Endodermal cell (in vitro differentiated cells): Measurements from ENCODE around the gene HOTAIR. TPM values are rescaled to one million over a fixed set of nuclear protein-coding genes. Genes with fewer than 3 reads are reported as not detected.

Experiments
- DNase-seq: peaks from one replicate; pipeline ENCODE4 v3.0.0-alpha.2; 2017
- H3K27ac ChIP-seq: 2 replicates; pipeline ENCODE4 v1.5.1; 2013; ENCODE audit warnings: mild to moderate bottlenecking, low read depth, low read length, moderate library complexity
- H3K27me3 ChIP-seq: 2 replicates; pipeline ENCODE4 v1.6.1; 2013; ENCODE audit warnings: mild to moderate bottlenecking, low read length, moderate library complexity; ENCODE audit not compliant: insufficient read depth, control insufficient read depth, poor library complexity, severe bottlenecking
- H3K36me3 ChIP-seq: 2 replicates; pipeline ENCODE4 v1.7.0; 2013; ENCODE audit warnings: mild to moderate bottlenecking, low read length, moderate library complexity; ENCODE audit not compliant: control insufficient read depth, insufficient read depth
- H3K4me1 ChIP-seq: one replicate; pipeline ENCODE4 v1.7.0; 2013; ENCODE audit warnings: low read length; ENCODE audit not compliant: control insufficient read depth, insufficient read depth
- H3K4me3 ChIP-seq: 2 replicates; pipeline ENCODE4 v1.5.1; 2013; ENCODE audit warnings: mild to moderate bottlenecking, low read length, moderate library complexity
- H3K9ac ChIP-seq: 2 replicates; pipeline ENCODE4 v1.6.1; 2013; ENCODE audit warnings: mild to moderate bottlenecking, low read length, moderate library complexity; ENCODE audit not compliant: poor library complexity, severe bottlenecking; ENCODE audit errors: extremely low read depth
- H3K9me3 ChIP-seq: 2 replicates; pipeline ENCODE4 v1.6.1; 2013; ENCODE audit warnings: mild to moderate bottlenecking, low read length, moderate library complexity; ENCODE audit not compliant: control insufficient read depth
- H3K27ac Mint-ChIP-seq: 2 replicates; pipeline ENCODE4 v1.8.0; 2020; ENCODE audit warnings: mixed read lengths
- H3K27me3 Mint-ChIP-seq: 2 replicates; pipeline ENCODE4 v1.8.0; 2021; ENCODE audit warnings: mild to moderate bottlenecking, mixed read lengths; ENCODE audit not compliant: insufficient read depth
- H3K36me3 Mint-ChIP-seq: 2 replicates; pipeline ENCODE4 v1.8.0; 2020; ENCODE audit warnings: low read depth, mixed read lengths
- H3K4me1 Mint-ChIP-seq: 2 replicates; pipeline ENCODE4 v1.8.0; 2020; ENCODE audit warnings: mixed read lengths
- H3K4me3 Mint-ChIP-seq: 2 replicates; pipeline ENCODE4 v1.8.0; 2020; ENCODE audit warnings: mild to moderate bottlenecking, moderate library complexity, mixed read lengths
- H3K9me3 Mint-ChIP-seq: 2 replicates; pipeline ENCODE4 v1.8.0; 2020; ENCODE audit warnings: mild to moderate bottlenecking, mixed read lengths
- CTCF ChIP-seq: fragments of 200-600 bp; sonication (generic); conservative IDR thresholded peaks from 2 replicates; pipeline ENCODE4 v1.5.0; 2021; ENCODE audit warnings: antibody characterized with exemption, mild to moderate bottlenecking
- WGBS, 2 experiments: methylation state at CpG; one replicate each; pipeline versions ENCODE4 v1.1.5 to v1.1.7; 2013; ENCODE audit warnings: missing lambda C conversion rate in 2 of 2, mixed read lengths in 1 of 2; ENCODE audit not compliant: insufficient coverage in 1 of 2, insufficient read length in 1 of 2; 5-methylcytosine and 5-hydroxymethylcytosine counted together
- total RNA-seq, 2 donors: library from RNA; stranded (reverse); fragmentation: NEBNext Ultra II Directional in 1 of 2; extraction: Animal tissue kit (Norgen Biotek cat#: 25700) in 1 of 2; gene quantifications; 2 replicates in 1 of 2; 3 replicates in 1 of 2; pipeline ENCODE4 v1.2.1, GENCODE V29; 2021

The HOTAIR gene
- total RNA-seq, 2 donors from 2014 or later = not detected

DNA sequence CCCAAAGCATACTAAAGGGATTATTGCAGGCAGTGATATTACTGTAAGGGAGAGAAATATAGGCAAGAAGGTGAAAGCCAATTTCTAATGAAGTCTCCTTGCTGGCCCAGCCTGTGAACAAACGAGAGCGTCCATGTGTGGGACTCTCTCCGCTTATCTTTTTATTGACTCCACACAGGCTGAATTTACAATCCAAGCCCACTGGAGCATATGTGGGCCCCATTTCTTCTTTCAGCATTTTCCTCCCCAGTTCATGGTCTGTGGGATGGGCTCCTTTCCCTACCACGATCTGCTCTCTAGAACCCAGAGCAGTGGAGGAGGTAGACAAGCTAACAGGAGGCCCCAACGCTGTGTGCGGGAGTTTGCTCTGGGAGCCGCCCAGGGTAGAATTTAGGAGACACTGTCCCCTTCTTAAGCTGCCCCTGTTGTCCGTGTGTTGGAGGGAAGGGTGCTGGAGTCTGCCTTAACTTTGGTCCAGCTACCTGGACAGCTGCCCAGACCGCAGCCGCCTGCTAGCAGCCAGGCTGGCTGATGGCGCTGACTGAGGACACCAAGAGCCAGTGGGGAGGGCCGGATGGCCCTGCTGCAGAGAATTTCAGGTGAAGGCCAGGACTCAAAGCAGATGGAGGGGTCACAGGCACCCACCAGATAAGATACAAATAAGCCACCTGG is 5.0 kb downstream of the HOTAIR start:
- H3K36me3 ChIP-seq = no peaks in the 10 kb centered on the region
- H3K9me3 ChIP-seq = no peaks in the 10 kb centered on the region
- no peaks in the 10 kb centered on the region for H3K36me3 Mint-ChIP-seq
- H3K4me3 ChIP-seq = no peak overlapping the region
- H3K4me3 Mint-ChIP-seq = no peak overlapping the region
- no peak for TF ChIP-seq CTCF
- peaks cover 100% of the 10 kb centered on the region for H3K27me3 Mint-ChIP-seq
- H3K27ac ChIP-seq = no peak overlapping the region
- no peak for DNase-seq
- peaks cover 13% of the 10 kb centered on the region for H3K4me1 Mint-ChIP-seq
- H3K4me1 ChIP-seq = no peaks in the 10 kb centered on the region
- H3K9ac ChIP-seq = no peak overlapping the region
- H3K27ac Mint-ChIP-seq = no peak overlapping the region
- 42 to 44% methylated on average over 3 to 12 of the region's 12 CpGs for WGBS, 2 experiments
- H3K27me3 ChIP-seq = peaks cover 100% of the 10 kb centered on the region
- peaks cover 9% of the 10 kb centered on the region for H3K9me3 Mint-ChIP-seq

DNA sequence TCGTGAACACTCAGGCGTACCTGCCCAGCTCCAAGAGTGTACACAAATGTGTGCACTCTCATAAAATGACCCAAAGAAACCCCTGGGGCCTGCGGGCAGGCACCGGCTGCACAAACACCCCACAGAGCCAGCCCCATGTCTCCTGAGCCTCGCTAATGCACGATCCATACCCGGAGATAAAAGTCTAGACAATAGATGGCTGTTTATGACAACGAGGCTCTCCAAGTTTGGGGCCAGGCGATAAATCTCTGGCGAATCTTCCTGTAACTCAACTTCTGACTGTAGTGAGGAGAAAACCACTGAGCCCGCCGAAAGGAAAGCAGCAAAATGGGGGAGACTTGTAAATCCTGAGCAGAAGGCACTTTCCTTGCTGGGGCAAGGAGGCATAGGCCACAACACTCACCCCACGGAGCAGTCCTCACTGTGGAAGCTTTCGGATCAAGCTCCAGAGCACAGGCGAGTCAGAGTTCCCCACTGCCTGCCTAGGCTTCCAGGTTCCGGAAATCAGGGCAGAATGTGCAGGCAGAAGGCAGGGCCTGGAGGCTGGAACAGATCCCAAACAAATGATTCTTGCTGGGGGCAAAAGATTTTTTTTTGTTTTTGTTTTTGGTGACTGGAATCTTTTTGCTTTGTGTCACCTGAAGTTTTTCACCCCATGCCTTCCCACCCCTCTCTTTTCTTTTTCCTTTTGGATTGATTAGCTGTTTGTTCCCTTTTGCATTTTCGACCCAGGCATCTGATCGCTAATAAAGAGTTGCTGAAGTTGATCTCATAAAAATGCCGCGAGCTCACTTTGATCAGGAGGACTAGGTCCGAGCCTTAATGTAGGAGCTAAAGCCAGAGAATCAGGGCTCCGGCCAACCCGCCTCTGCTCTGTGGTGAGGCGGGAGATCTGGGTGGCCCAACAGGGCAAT is 6.3 kb downstream of the HOTAIR start:
- no peak overlapping the region for H3K27ac ChIP-seq
- Mint-ChIP-seq H3K9me3 (peaks cover 9% of the 10 kb centered on the region), H3K27ac (no peak overlapping the region), H3K36me3 (no peaks in the 10 kb centered on the region), H3K4me3 (no peak overlapping the region), H3K4me1 (peaks cover 13% of the 10 kb centered on the region), H3K27me3 (peaks cover 100% of the 10 kb centered on the region)
- H3K9me3 ChIP-seq = no peaks in the 10 kb centered on the region
- H3K9ac ChIP-seq = no peak overlapping the region
- TF ChIP-seq CTCF = no peak
- H3K4me1 ChIP-seq = no peaks in the 10 kb centered on the region
- DNase-seq = no peak
- WGBS, 2 experiments = 27 to 28% methylated on average over 18 to 24 of the region's 24 CpGs
- H3K4me3 ChIP-seq = no peak overlapping the region
- peaks cover 100% of the 10 kb centered on the region for H3K27me3 ChIP-seq
- no peaks in the 10 kb centered on the region for H3K36me3 ChIP-seq

DNA sequence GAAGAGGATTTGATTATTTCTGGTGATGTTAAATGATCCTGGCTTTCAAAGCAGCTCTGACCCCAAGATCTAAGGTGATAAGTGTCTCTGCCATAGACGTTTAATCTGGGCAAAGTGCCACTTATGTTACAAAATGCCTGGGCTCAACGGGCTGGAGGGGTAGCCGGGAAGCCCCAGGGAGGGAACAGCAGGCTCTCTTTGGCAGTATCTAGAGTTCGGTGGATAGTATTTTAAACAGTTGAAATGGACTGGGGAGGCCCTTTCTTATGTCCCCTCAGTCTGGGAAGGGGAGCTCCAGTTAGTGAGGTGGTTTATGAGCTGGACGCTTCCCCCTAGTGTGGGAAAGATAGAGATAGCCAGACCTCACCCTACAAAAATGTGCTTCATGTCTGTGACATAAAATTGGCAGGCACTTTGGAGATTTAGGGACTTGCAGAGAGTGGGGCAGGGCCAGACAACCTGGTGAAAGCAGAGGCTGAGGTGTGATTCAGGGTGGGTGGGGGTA is 7.3 kb downstream of the HOTAIR start:
- H3K36me3 Mint-ChIP-seq = no peaks in the 10 kb centered on the region
- H3K4me3 Mint-ChIP-seq = no peak overlapping the region
- H3K27me3 Mint-ChIP-seq = peaks cover 100% of the 10 kb centered on the region
- H3K4me1 ChIP-seq = no peaks in the 10 kb centered on the region
- H3K9me3 ChIP-seq = no peaks in the 10 kb centered on the region
- peaks cover 100% of the 10 kb centered on the region for H3K27me3 ChIP-seq
- no peak for DNase-seq
- H3K9ac ChIP-seq = no peak overlapping the region
- peaks cover 2% of the 10 kb centered on the region for H3K9me3 Mint-ChIP-seq
- TF ChIP-seq CTCF = no peak
- H3K27ac Mint-ChIP-seq = no peak overlapping the region
- no peak overlapping the region for H3K4me3 ChIP-seq
- 8 to 18% methylated on average over 3 to 5 of the region's 5 CpGs for WGBS, 2 experiments
- H3K4me1 Mint-ChIP-seq = peaks cover 6% of the 10 kb centered on the region
- H3K27ac ChIP-seq = no peak overlapping the region
- no peaks in the 10 kb centered on the region for H3K36me3 ChIP-seq
